HT1080 (cell line): ENCODE results near the gene TPX2. TPM values are rescaled to one million over a fixed set of nuclear protein-coding genes. Genes with fewer than 3 reads are reported as not detected.
"Not testable (repeated sequence)": the region's sequence is repeated elsewhere in the genome, so short reads cannot be mapped to it uniquely, and the experiment has no call there.

Experiments
- DNase-seq: peaks from one replicate; pipeline ENCODE4 v3.0.0-alpha.2; 2015; ENCODE audit warnings: low read depth
- total RNA-seq: library from RNA; depleted of rRNA; stranded (reverse); fragments of >200 nt; shearing (Covaris generic); gene quantifications from 2 replicates; pipeline ENCODE4 v1.2.3, GENCODE V29; 2014

The TPX2 gene
- total RNA-seq, 1 experiment from 2014 or later = 183 TPM

DNA sequence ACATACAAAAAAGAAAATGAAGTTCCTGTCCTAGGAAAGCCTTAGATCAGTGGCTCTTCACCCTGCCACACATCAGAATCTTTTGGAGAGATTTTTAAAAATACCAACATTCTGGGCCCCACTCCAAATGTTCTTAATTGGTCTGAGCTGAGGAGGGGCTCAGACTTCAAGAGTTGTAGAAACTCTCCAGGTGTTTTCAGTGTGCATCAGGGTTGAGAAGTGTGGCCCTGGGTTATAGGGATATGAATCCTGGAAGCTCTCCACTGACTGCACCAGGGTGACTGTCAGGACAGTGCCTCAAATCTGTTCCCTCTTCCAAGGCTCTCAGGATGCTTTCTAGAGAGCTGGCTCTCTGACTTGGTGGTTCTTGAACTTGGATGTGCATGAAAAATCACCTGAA is 74.5 kb downstream of the TPX2 start:
- no peak for DNase-seq

DNA sequence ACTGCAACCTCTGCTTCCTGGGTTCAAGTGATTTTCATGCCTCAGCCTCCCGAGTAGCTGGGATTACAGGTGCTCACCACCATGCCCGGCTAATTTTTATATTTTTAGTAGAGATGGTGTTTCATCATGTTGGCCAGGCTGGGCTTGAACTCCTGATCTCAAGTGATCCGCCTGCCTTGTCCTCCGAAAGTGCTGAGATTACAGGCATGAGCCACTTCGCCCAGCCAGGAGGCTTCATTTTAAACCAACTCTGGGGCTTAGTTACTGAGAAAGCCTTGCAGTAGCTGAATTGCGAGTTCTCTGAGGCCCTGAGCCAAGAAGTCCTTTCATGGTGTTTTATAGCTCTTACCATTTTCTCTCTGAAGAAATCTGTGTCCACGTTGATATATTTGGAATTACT is 75.1 kb downstream of the TPX2 start:
- not testable (repeated sequence) for DNase-seq

DNA sequence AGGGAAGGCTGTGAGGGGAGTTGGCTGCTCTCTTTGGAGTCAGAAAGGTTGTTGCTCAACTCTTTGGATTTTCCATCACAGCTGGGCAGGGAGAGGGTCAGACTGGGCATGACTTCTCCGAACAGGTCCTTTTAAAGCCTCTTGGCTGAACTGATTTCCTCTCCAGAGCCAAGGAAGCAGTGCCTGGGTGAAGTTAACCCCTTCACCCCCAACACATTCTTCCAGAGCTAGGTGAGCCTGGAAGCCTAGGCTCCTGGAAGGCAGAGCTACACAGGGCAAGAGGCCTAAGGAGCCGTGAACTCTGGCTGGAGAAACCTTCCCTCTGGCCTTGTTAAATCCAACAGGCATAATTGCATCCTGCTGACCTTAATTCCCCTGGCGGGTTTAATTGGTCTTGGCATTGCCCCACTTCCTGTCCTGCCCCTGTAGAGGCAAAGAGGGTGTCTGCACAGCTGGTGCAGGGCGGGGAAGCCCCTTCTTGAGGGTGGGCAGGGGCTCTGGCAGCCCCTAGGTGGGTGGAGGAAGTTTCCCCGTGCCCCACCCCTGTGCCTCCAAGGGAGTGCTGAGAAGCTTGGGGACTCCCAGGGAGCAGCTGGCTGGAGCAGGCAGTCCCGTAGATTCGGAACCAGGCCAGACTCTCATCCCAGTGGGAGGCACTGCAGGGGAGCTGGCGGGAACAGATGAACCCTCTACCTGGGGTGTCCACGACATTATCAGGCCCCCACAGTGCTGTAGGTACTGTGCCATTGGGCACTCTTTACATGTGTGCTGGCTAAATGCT is 76.5 kb downstream of the TPX2 start:
- no peak for DNase-seq

DNA sequence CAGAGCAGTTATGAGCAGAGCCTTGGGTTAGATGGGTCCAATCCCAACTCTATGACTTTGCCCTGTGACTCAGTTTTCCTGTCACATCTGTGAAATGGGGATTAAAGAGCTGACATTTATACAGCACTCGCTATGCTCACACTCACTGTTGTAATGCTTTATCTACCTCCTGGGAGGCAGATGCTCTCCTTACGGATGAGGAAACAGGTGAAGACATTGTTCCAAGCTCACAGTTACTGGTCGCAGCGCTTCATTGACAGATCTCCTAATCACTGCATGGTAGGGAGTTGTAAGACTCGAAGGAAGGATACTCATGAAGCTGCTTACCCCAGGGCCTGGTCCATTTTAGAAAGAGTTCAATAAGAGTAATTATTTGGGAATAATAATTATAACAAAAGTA is 77.1 kb downstream of the TPX2 start:
- no peak for DNase-seq

DNA sequence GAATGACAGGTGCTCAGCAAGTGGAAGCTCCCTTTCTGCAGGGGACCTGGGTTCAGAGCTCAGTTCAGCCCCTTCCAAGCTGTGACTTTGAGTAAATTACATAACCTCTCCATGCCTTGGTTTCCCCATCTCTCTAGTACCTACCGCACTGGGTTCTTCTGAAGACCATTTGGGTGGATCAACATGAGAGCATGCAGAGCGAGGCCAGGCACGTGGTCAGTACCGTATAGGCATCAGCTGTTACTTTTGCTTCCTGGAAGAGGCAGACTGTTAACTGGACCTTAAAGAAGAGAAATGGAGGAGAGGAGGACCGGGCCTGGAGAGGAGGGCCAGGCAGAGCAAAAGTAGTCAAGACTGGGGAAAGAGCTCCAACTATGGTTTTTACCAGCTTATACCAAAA is 78.4 kb downstream of the TPX2 start:
- DNase-seq = no peak

DNA sequence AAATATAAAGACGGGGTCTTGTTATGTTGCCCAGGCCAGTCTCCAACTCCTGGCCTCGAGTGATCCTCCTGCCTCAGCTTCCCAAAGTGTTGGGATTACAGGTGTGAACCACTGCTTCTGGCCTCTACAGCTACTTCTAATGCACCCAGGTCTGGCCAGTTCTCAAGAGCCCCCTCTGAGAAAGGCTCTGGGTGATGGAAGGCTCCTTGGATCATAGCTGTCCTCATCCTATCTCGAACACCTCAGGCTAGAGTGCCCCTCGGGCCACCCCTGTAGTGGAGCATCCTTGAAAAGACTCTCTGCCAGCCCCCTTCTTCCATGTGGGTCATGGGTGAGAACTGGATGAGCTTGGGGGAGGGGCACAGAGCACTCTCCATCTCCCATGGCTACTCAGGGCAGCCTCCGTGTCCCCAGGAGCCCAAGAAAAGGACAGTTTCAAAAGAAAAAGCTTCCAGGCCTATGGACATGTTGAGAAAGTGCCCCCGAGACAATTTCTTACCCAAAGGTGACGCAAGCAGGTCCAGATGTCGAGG is 79.4 kb downstream of the TPX2 start:
- DNase-seq = no peak

DNA sequence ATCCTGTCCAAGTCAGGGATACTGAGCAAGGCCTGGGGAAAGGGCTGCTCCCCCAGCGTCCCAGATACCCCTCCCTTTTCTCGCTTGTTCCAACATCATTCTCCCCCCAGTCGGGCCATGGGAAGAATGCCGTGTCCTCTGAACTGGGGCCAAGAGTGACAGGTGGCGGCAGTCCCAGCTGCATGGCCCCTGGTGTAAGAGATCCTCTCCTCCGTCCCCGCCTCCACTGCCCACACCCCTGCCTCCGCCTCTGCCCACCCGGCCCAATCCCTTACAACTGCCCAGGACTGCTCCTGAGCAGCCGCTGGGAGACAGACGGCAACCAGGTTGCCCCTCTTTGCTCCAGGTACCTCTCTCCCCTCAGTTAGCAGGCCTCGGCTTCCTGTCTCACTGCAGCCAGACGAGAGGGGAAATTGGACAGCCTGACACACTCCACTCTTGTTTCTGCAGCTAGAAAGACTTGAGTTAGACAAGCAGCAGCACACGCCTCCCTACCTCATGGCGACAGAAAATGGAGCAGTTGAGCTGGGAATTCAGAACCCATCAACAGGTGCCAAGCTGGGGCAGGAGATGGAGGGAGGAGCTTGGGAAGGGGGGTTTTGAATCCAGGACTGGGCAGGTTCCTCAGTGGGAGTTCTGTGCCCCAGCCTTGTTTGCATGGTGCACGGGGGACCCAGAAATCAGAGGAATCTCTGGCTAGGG is 80.1 kb downstream of the TPX2 start, which contains the start of gene MYLK2:
Gene MYLK2 (plus strand): TSS at position 274 of the 702 bp plus-strand sequence. CDS start 225 bp downstream, at position 499.
- DNase-seq = no peak

DNA sequence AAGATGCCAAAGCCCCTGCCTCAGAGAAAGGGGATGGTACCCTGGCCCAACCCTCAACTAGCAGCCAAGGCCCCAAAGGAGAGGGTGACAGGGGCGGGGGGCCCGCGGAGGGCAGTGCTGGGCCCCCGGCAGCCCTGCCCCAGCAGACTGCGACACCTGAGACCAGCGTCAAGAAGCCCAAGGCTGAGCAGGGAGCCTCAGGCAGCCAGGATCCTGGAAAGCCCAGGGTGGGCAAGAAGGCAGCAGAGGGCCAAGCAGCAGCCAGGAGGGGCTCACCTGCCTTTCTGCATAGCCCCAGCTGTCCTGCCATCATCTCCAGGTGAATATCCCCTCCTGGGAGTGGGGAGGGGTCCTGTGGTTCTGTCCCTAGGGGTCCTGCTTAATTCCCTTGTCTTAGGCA is 81.1 kb downstream of the TPX2 start:
- DNase-seq = no peak

DNA sequence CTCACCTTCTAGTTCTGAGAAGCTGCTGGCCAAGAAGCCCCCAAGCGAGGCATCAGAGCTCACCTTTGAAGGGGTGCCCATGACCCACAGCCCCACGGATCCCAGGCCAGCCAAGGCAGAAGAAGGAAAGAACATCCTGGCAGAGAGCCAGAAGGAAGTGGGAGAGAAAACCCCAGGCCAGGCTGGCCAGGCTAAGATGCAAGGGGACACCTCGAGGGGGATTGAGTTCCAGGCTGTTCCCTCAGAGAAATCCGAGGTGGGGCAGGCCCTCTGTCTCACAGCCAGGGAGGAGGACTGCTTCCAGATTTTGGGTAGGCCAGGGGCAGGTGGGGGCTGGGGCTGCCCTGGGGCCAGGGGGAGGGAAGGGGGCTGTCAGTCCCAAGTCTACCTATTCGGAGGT is 82.3 kb downstream of the TPX2 start:
- DNase-seq = no peak

DNA sequence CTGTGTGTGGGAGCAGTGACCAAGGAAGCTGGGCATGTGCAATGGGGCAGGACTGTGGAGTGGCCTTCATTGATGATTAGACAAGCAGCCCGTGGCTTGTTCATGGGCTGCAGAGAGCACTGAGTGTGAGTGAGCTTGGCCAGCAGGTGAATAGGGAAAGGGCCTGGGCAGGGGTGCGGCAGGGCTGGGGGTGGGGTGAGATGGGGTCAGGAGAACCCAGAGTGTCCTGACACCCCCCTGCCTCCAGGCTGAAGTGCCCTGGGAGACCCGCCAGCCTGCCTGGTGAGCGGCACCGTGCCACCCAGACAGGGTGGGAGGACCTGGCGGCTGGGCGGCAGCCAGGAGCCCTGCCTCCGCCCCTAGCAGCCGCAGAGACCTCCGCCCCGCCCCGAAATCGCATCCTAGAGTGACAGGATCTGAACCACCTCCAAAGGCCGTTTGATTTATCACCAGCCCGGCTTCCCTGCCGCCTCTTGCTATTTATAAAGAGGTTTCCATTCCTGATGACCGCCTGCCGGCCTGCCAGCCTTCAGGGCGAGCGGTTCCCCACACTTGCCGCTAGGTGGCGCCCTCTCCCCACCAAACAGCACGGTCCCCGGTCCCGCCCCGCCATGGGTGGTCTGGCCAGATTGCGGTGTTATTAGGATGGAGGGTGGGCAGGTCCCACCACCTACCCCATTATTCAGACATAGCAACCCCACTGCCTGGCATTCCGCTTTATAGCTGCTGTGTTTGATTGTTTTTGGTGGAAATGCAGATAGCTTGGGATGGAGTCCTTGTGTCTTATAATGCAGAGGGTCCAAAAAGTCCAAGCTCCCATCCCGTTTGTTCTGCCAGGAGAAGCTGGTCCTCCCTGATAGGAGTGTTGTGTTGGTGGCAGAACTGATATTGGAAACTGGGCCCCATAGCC is 83.6 kb downstream of the TPX2 start:
- peak; percentile 71 for DNase-seq

DNA sequence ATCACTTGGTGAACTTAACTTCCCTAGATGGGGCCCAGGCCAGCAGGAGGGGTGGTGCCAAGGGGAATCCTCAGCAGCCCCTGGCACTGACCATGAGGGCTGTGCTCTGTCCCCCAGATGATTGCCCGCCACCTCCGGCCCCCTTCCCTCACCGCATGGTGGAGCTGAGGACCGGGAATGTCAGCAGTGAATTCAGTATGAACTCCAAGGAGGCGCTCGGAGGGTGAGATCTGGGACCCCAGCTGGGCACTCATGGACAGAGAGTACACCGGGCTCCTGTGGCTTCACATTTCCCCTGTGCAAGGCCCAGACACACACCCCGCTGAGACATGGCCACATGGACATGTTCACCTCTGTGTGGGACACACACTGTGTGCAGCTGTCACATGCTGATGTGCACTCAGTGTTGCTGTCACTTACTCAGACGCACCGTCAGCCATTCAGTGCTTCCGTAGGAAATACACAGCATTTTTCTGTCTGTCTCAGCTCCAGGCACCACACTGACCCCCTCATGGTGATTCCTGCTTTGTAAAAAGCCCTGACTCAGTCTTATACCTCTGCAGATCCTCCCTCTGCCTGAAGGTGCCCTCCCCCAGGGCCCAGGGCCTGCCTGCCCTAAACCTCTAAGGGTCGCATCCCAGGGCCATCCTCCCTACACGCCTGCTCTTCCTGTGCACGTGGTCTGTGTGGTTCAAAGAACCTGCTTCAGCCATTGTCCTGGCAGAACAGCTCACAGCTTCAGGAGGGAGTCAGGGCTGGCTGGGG is 84.5 kb downstream of the TPX2 start:
- peak; percentile 49 for DNase-seq

DNA sequence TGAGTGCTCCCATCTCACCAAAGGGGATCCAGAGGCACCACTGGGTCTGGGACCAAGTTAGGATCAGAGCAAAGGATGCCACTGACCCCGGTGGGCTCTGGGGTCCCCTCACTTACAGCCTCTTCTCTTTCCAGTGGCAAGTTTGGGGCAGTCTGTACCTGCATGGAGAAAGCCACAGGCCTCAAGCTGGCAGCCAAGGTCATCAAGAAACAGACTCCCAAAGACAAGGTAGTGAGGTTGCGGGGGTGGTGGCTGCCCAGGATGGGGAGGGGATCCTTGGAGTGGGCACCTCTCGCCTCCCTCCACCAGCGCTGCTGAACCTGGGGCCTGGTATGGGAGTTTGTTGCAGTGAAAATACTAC is 85.0 kb downstream of the TPX2 start:
- DNase-seq = no peak

DNA sequence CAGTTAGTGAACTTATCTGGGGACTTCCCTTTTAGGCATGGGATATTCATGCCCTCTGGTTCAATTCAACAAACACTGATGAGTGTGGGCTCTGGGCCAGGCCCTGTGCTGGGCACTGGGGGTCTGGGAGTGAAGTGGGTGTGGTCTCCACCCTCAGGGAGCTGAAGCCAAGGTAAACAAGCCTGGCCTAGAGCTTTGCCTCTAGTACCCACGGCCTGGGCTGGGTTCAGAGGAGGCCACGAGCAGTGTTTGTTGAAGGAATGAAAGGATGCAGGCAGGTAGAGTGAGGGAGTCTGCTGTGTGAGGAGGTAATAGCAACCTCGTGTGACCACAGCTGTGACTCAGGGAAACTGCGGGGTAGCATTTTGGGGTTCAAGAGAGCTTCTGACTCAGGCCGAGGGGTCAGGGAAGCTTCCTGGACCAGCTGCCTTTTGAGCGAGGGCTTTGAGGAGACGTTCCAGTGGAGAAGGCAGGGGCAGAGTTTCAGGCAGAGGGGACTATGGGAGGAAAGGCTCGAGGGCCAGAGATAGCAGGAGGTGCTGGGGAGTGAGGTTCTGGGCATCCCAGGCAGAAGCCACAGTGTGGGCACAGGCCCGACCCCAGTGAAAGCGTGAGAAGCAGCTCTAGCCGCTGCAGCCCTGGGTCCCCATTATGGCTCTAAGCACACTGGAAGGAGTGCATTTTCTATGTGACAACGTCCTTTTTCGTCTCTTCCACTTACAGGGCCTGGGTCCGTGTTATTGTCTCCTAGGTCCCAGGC is 85.6 kb downstream of the TPX2 start:
- no peak for DNase-seq

DNA sequence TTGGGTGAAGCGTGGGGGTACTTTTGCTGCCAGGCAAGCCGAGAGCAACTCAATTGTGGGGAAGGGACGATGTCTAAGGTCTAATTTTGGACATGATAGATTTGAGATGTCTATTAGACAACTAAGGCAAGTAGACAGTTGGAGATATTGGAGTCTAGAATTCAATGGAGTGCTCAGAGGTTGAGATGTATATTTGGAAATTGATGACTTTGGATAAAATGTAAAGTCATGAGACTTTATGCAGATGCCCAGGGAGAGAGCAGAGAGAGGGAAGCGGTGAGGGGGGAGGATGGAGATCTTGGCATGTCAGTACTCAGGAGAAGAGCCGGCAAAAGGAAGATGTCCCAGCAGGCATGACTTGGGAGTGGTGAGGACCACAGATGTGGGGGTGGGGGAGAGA is 87.0 kb downstream of the TPX2 start:
- DNase-seq = no peak

DNA sequence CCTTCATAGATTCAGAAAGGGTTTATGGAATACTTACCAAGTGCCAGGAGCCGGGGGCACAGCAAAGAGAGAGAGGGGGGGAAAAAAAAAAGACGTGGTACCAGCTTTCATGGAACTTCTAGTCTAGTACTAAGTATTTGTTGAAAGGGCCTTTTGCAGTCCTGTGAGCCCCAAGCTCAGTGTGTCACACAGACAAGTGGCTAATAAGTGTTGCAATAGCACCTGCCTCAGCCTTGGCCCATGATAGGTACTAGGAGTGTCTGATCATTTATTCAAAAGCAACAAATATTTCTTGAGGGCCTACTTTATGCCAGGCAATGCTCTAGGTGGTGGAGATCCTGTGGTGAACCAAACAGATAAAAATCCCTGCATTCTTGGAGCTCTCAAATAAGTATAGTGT is 88.0 kb downstream of the TPX2 start:
- DNase-seq = no peak

DNA sequence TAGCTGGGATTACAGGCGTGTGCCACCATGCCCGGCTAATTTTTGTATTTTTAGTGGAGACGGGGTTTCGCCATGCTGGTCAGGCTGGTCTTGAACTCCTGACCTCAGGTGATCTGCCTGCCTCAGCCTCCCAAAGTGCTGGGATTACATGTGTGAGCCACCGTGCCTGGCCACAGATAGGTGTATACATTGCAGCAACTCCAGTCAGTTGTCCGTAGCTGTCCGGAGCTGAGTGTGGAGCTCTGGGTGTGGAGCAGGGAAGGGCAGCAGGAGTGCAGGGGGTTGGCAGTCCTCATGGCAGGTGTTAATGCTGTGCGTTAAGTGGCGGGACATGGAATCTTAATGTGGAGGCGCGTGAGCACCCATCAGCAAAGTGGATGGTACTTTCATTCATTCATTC is 88.9 kb downstream of the TPX2 start:
- DNase-seq = not testable (repeated sequence)

DNA sequence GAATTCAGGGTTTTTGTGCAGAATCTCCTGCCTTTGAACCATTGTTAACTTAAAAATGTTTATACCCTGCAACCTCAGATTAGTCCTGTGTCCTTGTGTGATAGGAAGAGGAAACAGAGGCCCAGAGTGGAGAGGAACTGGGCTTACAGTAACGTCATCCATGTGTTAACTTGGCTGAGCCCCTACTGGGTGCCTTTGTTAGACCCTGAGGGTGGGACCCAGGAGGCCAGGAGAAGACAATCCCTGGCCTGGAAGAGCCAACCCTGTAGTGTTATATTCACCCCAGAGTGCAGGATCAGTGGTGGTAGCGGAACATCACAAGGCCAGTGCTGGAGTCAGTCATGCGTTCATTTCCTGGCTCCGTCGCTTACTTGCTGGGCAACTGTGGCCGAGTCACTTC is 90.6 kb downstream of the TPX2 start:
- DNase-seq = no peak

DNA sequence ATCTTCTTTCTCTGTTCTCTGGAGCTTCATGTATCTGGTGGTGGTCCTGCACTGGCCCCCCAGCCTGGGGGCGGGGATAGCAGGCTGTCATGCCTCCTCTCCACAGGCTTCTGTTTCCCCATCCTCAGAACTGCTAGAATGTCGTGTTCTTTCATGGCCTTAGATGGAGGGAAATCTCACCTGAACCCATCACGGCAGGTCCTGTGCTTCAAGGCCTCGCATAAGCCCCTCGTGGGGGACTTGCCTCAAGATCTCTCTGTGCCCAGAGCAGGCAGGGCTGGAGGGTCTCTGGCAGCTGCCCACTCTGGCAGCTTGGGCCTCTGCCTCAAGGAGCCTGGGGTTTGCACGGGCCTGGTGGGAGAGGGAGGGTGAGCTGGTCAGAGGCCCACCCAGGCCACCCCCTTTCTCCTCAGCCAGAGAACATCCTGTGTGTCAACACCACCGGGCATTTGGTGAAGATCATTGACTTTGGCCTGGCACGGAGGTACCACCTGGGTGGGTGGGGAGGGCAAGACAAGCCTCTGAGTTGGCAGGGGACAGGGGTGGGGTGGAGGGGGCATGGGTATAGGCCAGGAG is 91.4 kb downstream of the TPX2 start:
- no peak for DNase-seq

DNA sequence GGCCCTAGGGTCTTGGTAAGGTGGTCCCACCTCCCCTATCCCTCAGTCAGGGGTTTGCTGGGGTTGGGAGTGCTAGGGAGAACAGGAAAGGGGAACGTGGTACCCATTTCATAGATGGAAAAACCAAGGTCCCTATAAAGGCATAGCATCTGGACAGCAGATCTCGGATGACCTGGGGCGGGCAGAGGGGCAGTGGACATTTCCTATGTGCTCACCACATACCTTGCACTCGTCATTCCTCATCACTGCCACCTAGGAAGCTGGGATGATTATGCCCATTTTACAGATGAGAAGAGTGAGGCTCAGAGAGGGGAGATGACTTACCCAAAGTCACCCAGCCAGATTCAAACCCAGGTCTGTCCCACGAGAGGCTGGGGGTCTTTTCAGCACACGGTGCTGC is 92.1 kb downstream of the TPX2 start:
- no peak for DNase-seq
